HG03378 (cell line): ENCODE measurements around the gene GATC.
"Not testable (repeated sequence)": the region's sequence is repeated elsewhere in the genome, so short reads cannot be mapped to it uniquely, and the experiment has no call there.

ENCODE experiments used
- ATAC-seq: cut with Tn5 transposase; IDR thresholded peaks from one replicate; pipeline ENCODE4 v1.9.1; 2021; ENCODE audit warnings: mild to moderate bottlenecking, moderate library complexity; ENCODE audit not compliant: unreplicated experiment

The GATC gene

GRCh38 chr12:120468821-120469449 is 22.7 kb downstream of the GATC start:
- ATAC-seq, result no peak

- peak; percentile 80 for ATAC-seq
Measured at GRCh38 chr12:120469450-120470149, 23.4 kb downstream of the GATC start, which contains the start of gene SRSF9. SRSF9 (minus strand) TSS chr12:120469748; CDS start chr12:120469609, 139 bp downstream.

- ATAC-seq, result peak; percentile 20
Measured at GRCh38 chr12:120470150-120470784, 24.0 kb downstream of the GATC start.

- no peak for ATAC-seq
Measured at GRCh38 chr12:120472521-120472920, 26.3 kb downstream of the GATC start.

GRCh38 chr12:120473807-120474615 is 27.8 kb downstream of the GATC start:
- no peak for ATAC-seq

GRCh38 chr12:120474616-120474960 is 28.3 kb downstream of the GATC start:
- no peak for ATAC-seq

- ATAC-seq, result no peak
Measured at GRCh38 chr12:120475643-120476042, 29.4 kb downstream of the GATC start.

- no peak for ATAC-seq
Measured at GRCh38 chr12:120479458-120479857, 33.2 kb downstream of the GATC start.

GRCh38 chr12:120480211-120480610 is 34.0 kb downstream of the GATC start:
- no peak for ATAC-seq

GRCh38 chr12:120481022-120481767 is 35.0 kb downstream of the GATC start:
- ATAC-seq, result no peak

- no peak for ATAC-seq
Measured at GRCh38 chr12:120483621-120484020, 37.4 kb downstream of the GATC start.

GRCh38 chr12:120485961-120486881 is 40.0 kb downstream of the GATC start:
- no peak for ATAC-seq

GRCh38 chr12:120487552-120487951 is 41.3 kb downstream of the GATC start:
- not testable (repeated sequence) for ATAC-seq

- ATAC-seq, result no peak
Measured at GRCh38 chr12:120488057-120488640, 41.9 kb downstream of the GATC start.

- ATAC-seq, result no peak
Measured at GRCh38 chr12:120489018-120489417, 42.8 kb downstream of the GATC start.

- ATAC-seq, result no peak
Measured at GRCh38 chr12:120490325-120490724, 44.1 kb downstream of the GATC start.

- ATAC-seq, result no peak
Measured at GRCh38 chr12:120490833-120491512, 44.7 kb downstream of the GATC start.

- ATAC-seq, result no peak
Measured at GRCh38 chr12:120495186-120495730, 49.0 kb downstream of the GATC start.
